Smooth muscle cell (in vitro differentiated cells): ENCODE data around the gene SMS. TPM values are rescaled to one million over a fixed set of nuclear protein-coding genes. Genes with fewer than 3 reads are reported as not detected.

Source experiments
- DNase-seq: peaks from one replicate; lab custom pipeline; 2025; ENCODE audit not compliant: unreplicated experiment; lab: John Stamatoyannopoulos, UW
- H2AFZ ChIP-seq: fragments of 200-600 bp; sonication (generic); 2 replicates; pipeline ENCODE4 v1.6.0; 2016; ENCODE audit warnings: antibody characterized with exemption, low read depth, mild to moderate bottlenecking
- H3F3A ChIP-seq: fragments of 200-600 bp; sonication (generic); 2 replicates; pipeline ENCODE4 v1.6.0; 2017; ENCODE audit warnings: antibody characterized with exemption, low read depth
- H3K27ac ChIP-seq: fragments of 200-600 bp; sonication (generic); 2 replicates; pipeline ENCODE4 v1.5.1; 2016; ENCODE audit warnings: low read depth, mild to moderate bottlenecking
- H3K27me3 ChIP-seq: fragments of 200-600 bp; sonication (generic); 2 replicates; pipeline ENCODE4 v1.6.1; 2016; ENCODE audit warnings: low read depth, mild to moderate bottlenecking
- H3K36me3 ChIP-seq: fragments of 200-600 bp; sonication (generic); 2 replicates; pipeline ENCODE4 v1.5.1; 2016; ENCODE audit warnings: low read depth
- H3K4me1 ChIP-seq: fragments of 200-600 bp; sonication (generic); 2 replicates; pipeline ENCODE4 v1.5.1; 2016; ENCODE audit warnings: low read depth
- H3K4me2 ChIP-seq: fragments of 200-600 bp; sonication (generic); 2 replicates; pipeline ENCODE4 v1.6.0; 2016; ENCODE audit warnings: mild to moderate bottlenecking
- H3K4me3 ChIP-seq: fragments of 200-600 bp; sonication (generic); 2 replicates; pipeline ENCODE4 v1.5.1; 2016; ENCODE audit warnings: mild to moderate bottlenecking
- H3K79me2 ChIP-seq: fragments of 200-600 bp; sonication (generic); 2 replicates; pipeline ENCODE4 v1.6.0; 2016; ENCODE audit warnings: low read depth, mild to moderate bottlenecking
- H3K9ac ChIP-seq: fragments of 200-600 bp; sonication (generic); 2 replicates; pipeline ENCODE4 v1.6.0; 2016; ENCODE audit warnings: low read depth
- H3K9me3 ChIP-seq: fragments of 200-600 bp; sonication (generic); replicated peaks from 2 replicates; pipeline ENCODE4 v1.5.1; 2016; ENCODE audit warnings: low read depth
- H4K20me1 ChIP-seq: fragments of 200-600 bp; sonication (generic); 2 replicates; pipeline ENCODE4 v1.6.0; 2016; ENCODE audit warnings: low read depth
- CTCF ChIP-seq: fragments of 200-600 bp; sonication (generic); IDR thresholded peaks from 2 replicates; pipeline ENCODE4 v1.5.1; 2017; ENCODE audit warnings: borderline replicate concordance, mild to moderate bottlenecking, antibody characterized with exemption; ENCODE audit not compliant: insufficient read depth, poor library complexity, severe bottlenecking
- WGBS: methylation state at CpG from one replicate; pipeline ENCODE4 v1.1.7; 2016; ENCODE audit warnings: low lambda C conversion rate; 5-methylcytosine and 5-hydroxymethylcytosine counted together
- polyA plus RNA-seq: library from polyadenylated mRNA; unstranded; fragments of >200 nt; fragmentation: Nextera tagmentation; extraction: Ambion mirVana; gene quantifications from 2 replicates; pipeline ENCODE4 v1.2.1, GENCODE V29; 2016
- total RNA-seq: library from RNA; depleted of rRNA; stranded (reverse); fragments of >200 nt; gene quantifications from 2 replicates; pipeline ENCODE4 v1.2.3, GENCODE V29; 2014

The SMS gene
- total and polyA plus RNA-seq, 2 experiments from 2014 or later, result 37.2 to 46.7 TPM

GRCh38 chrX:21960569-21961541 is 20.3 kb downstream of the SMS start:
- 55% methylated on average over 7 of the region's 7 CpGs for WGBS
- no peak for DNase-seq
- no peak overlapping the region for H2AFZ ChIP-seq
- no peaks in the 10 kb centered on the region for H3K27me3 ChIP-seq
- H3K79me2 ChIP-seq, result peaks cover 69% of the 10 kb centered on the region
- H3F3A ChIP-seq, result no peaks in the 10 kb centered on the region
- H4K20me1 ChIP-seq, result peaks cover 65% of the 10 kb centered on the region
- no peaks in the 10 kb centered on the region for H3K9me3 ChIP-seq
- H3K4me1 ChIP-seq, result no peaks in the 10 kb centered on the region
- H3K27ac ChIP-seq, result no peak overlapping the region
- no peak overlapping the region for H3K4me2 ChIP-seq
- no peak overlapping the region for H3K9ac ChIP-seq
- no peaks in the 10 kb centered on the region for H3K36me3 ChIP-seq
- H3K4me3 ChIP-seq, result no peak overlapping the region
- TF ChIP-seq CTCF, result no peak

DNA sequence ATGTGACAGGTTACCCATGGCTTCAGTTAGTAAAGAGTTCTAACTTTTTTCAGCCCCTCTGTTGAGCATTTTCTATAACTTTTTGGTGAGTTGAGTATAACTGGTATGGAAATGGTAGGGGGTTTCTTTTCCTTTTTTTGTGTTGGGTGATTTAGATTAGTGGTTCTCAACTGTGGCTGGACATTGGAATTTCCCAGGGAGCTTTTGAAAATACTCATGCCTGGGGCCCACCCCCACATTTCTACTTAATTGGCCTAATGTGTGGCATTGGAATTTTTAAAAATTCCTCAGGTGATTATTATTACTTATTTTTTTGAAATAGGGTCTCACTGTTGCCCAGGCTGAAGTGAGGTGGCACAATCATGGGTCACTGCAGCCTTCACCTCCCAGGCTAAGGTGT is 21.9 kb downstream of the SMS start:
- Histone ChIP-seq H3K9me3 (no peaks in the 10 kb centered on the region), H3K4me2 (no peak overlapping the region), H3K4me1 (no peaks in the 10 kb centered on the region), H3K9ac (no peak overlapping the region), H4K20me1 (peaks cover 59% of the 10 kb centered on the region), H3K27ac (no peak overlapping the region), H2AFZ (no peak overlapping the region), H3F3A (no peaks in the 10 kb centered on the region), H3K27me3 (no peaks in the 10 kb centered on the region), H3K79me2 (peaks cover 69% of the 10 kb centered on the region), H3K4me3 (no peak overlapping the region), H3K36me3 (no peaks in the 10 kb centered on the region)
- no peak for TF ChIP-seq CTCF
- no peak for DNase-seq

GRCh38 chrX:21963269-21963668 is 22.8 kb downstream of the SMS start:
- no peak overlapping the region for H3K4me3 ChIP-seq
- H3K27ac ChIP-seq, result no peak overlapping the region
- no peaks in the 10 kb centered on the region for H3K9me3 ChIP-seq
- no peak overlapping the region for H2AFZ ChIP-seq
- TF ChIP-seq CTCF, result no peak
- H3K27me3 ChIP-seq, result no peaks in the 10 kb centered on the region
- H3K36me3 ChIP-seq, result no peaks in the 10 kb centered on the region
- whole genome bisulfite sequencing, result 86% methylated on average over 7 of the region's 7 CpGs
- H4K20me1 ChIP-seq, result peaks cover 59% of the 10 kb centered on the region
- peaks cover 63% of the 10 kb centered on the region for H3K79me2 ChIP-seq
- H3F3A ChIP-seq, result no peaks in the 10 kb centered on the region
- H3K9ac ChIP-seq, result no peak overlapping the region
- no peaks in the 10 kb centered on the region for H3K4me1 ChIP-seq
- no peak overlapping the region for H3K4me2 ChIP-seq
- DNase-seq, result no peak
